Esophagus muscularis mucosa (tissue), 4 donors: ENCODE measurements around the gene CRKL. TPM values are rescaled to one million over a fixed set of nuclear protein-coding genes. Genes with fewer than 3 reads are reported as not detected.

Experiments used
- DNase-seq: peaks from one replicate; pipeline ENCODE4 v3.0.0-alpha.2; 2017; ENCODE audit errors: extremely low spot score
- H3K27ac ChIP-seq, 4 donors: fragments of 200-600 bp; sonication (generic); replicated peaks in 1 of 4; 1 replicate in 3 of 4; 2 replicates in 1 of 4; pipeline ENCODE4 v1.5.1; 2016 to 2019; ENCODE audit warnings: mild to moderate bottlenecking in 1 of 4
- H3K27me3 ChIP-seq, 4 donors: fragments of 200-600 bp; sonication (generic); one replicate each; pipeline versions ENCODE4 v1.5.1 to v1.6.0; 2016 to 2019
- H3K36me3 ChIP-seq, 4 donors: fragments of 200-600 bp; sonication (generic); one replicate each; pipeline ENCODE4 v1.5.1; 2016 to 2019
- H3K4me1 ChIP-seq, 4 donors: fragments of 200-600 bp; sonication (generic); one replicate each; pipeline ENCODE4 v1.5.1; 2016 to 2019
- H3K4me3 ChIP-seq, 4 donors: fragments of 200-600 bp; sonication (generic); 1 replicate in 2 of 4; 2 replicates in 2 of 4; pipeline ENCODE4 v1.5.1; 2016 to 2019; ENCODE audit warnings: mild to moderate bottlenecking in 4 of 4, moderate library complexity in 1 of 4
- H3K9me3 ChIP-seq, 4 donors: fragments of 200-600 bp; sonication (generic); 1 replicate in 3 of 4; 2 replicates in 1 of 4; pipeline ENCODE4 v1.5.1; 2016 to 2019
- EP300 ChIP-seq: sonication (generic); formaldehyde crosslinking; IDR thresholded peaks from one replicate; pipeline ENCODE4 v1.6.1; 2017; ENCODE audit warnings: antibody characterized with exemption
- POLR2A ChIP-seq: fragments of 450-650 bp; IDR thresholded peaks from one replicate; pipeline ENCODE4 v1.6.1; 2017; ENCODE audit warnings: antibody characterized with exemption, moderate library complexity, mild to moderate bottlenecking, low read depth
- POLR2AphosphoS5 ChIP-seq, 2 donors: sonication (generic); formaldehyde crosslinking; IDR thresholded peaks; one replicate each; pipeline ENCODE4 v1.6.1; 2017; ENCODE audit warnings: antibody characterized with exemption in 2 of 2
- WGBS: methylation state at CpG from one replicate; pipeline ENCODE4 v1.1.5; 2018; 5-methylcytosine and 5-hydroxymethylcytosine counted together
- intact Hi-C: fragments of 100-400 bp; cut with DNase I; formaldehyde crosslinking; loops from one replicate; pipeline ENCODE4 v1.15.1; 2023
- total RNA-seq, 4 donors: library from RNA; depleted of rRNA; stranded (reverse); fragments of >200 nt; gene quantifications; one replicate each; pipeline versions ENCODE4 v1.1.0 to v1.2.1, GENCODE V29; 2016
- TF ChIP-seq, protein P1 (sequence below), 3 experiments: fragments of 200-600 bp in 2 of 3; fragments of 450-650 bp in 1 of 3; sonication (generic) in 2 of 3; IDR thresholded peaks; one replicate each; pipeline ENCODE4 v1.5.1; 2017 to 2019; ENCODE audit warnings: antibody characterized with exemption in 3 of 3, mild to moderate bottlenecking in 2 of 3, moderate library complexity in 1 of 3

The CRKL gene
- total RNA-seq, 4 donors from 2014 or later = 34.9 to 56.2 (median 47.9) TPM

- H3K4me3 ChIP-seq = no peak overlapping the region
- no peak for DNase-seq
- no peaks in the 10 kb centered on the region for H3K27me3 ChIP-seq
- no peaks in the 10 kb centered on the region for H3K9me3 ChIP-seq
- H3K36me3 ChIP-seq = peaks cover 14 to 44% (median 40%) of the 10 kb centered on the region in 4 donors
- intact Hi-C loops = no loop called here
- peaks cover 6 to 20% (median 15%) of the 10 kb centered on the region in 4 donors for H3K4me1 ChIP-seq
- TF ChIP-seq POLR2AphosphoS5 (IDR thresholded peaks at IDR 0.05) (no peak), POLR2A (no peak), EP300 (no peak)
- TF ChIP-seq, protein P1, sequence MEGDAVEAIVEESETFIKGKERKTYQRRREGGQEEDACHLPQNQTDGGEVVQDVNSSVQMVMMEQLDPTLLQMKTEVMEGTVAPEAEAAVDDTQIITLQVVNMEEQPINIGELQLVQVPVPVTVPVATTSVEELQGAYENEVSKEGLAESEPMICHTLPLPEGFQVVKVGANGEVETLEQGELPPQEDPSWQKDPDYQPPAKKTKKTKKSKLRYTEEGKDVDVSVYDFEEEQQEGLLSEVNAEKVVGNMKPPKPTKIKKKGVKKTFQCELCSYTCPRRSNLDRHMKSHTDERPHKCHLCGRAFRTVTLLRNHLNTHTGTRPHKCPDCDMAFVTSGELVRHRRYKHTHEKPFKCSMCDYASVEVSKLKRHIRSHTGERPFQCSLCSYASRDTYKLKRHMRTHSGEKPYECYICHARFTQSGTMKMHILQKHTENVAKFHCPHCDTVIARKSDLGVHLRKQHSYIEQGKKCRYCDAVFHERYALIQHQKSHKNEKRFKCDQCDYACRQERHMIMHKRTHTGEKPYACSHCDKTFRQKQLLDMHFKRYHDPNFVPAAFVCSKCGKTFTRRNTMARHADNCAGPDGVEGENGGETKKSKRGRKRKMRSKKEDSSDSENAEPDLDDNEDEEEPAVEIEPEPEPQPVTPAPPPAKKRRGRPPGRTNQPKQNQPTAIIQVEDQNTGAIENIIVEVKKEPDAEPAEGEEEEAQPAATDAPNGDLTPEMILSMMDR (IDR thresholded peaks at IDR 0.05) = no peak
- H3K27ac ChIP-seq = no peak overlapping the region
- 85% methylated on average over 13 of the region's 13 CpGs for WGBS
These were observed 35.5 kb downstream of the CRKL start for GRCh38 chr22:20952544-20953341.

- no peak for DNase-seq
- Histone ChIP-seq H3K36me3 (peaks cover 14 to 44% (median 40%) of the 10 kb centered on the region in 4 donors), H3K4me1 (peaks cover 11 to 25% (median 20%) of the 10 kb centered on the region in 4 donors), H3K27ac (no peak overlapping the region), H3K27me3 (no peaks in the 10 kb centered on the region), H3K9me3 (no peaks in the 10 kb centered on the region), H3K4me3 (no peak overlapping the region)
- intact Hi-C loops = no loop called here
- TF ChIP-seq EP300 (no peak), POLR2A (no peak)
- 76% methylated on average over 3 of the region's 3 CpGs for WGBS
These were observed 36.1 kb downstream of the CRKL start for GRCh38 chr22:20953342-20953608.

GRCh38 chr22:20953668-20954500, 36.7 kb downstream of the CRKL start:
- peaks cover 14 to 44% (median 40%) of the 10 kb centered on the region in 4 donors for H3K36me3 ChIP-seq
- no peaks in the 10 kb centered on the region for H3K9me3 ChIP-seq
- 90% methylated on average over 8 of the region's 8 CpGs for WGBS
- DNase-seq = no peak
- peak in 1 of 2 donors; percentile 11 for TF ChIP-seq POLR2AphosphoS5 (IDR thresholded peaks at IDR 0.05)
- no peak for TF ChIP-seq POLR2A
- no peak for TF ChIP-seq EP300
- intact Hi-C loops = no loop called here
- H3K27ac ChIP-seq = no peak overlapping the region
- H3K27me3 ChIP-seq = no peaks in the 10 kb centered on the region
- H3K4me3 ChIP-seq = no peak overlapping the region
- H3K4me1 ChIP-seq = peaks cover 13 to 31% (median 20%) of the 10 kb centered on the region in 4 donors

- H3K27ac ChIP-seq = no peak overlapping the region
- no peak overlapping the region for H3K4me3 ChIP-seq
- H3K9me3 ChIP-seq = no peaks in the 10 kb centered on the region
- WGBS = 87% methylated on average over 4 of the region's 7 CpGs
- peaks cover 11 to 28% (median 26%) of the 10 kb centered on the region in 4 donors for H3K36me3 ChIP-seq
- peaks cover 13 to 32% (median 20%) of the 10 kb centered on the region in 4 donors for H3K4me1 ChIP-seq
- DNase-seq = no peak
- TF ChIP-seq POLR2AphosphoS5 (IDR thresholded peaks at IDR 0.05) (no peak), EP300 (no peak), POLR2A (no peak)
- TF ChIP-seq, protein P1 (IDR thresholded peaks at IDR 0.05) = no peak
- intact Hi-C loops = no loop called here
- no peaks in the 10 kb centered on the region for H3K27me3 ChIP-seq
These were observed 38.3 kb downstream of the CRKL start for GRCh38 chr22:20955548-20955947.

DNA sequence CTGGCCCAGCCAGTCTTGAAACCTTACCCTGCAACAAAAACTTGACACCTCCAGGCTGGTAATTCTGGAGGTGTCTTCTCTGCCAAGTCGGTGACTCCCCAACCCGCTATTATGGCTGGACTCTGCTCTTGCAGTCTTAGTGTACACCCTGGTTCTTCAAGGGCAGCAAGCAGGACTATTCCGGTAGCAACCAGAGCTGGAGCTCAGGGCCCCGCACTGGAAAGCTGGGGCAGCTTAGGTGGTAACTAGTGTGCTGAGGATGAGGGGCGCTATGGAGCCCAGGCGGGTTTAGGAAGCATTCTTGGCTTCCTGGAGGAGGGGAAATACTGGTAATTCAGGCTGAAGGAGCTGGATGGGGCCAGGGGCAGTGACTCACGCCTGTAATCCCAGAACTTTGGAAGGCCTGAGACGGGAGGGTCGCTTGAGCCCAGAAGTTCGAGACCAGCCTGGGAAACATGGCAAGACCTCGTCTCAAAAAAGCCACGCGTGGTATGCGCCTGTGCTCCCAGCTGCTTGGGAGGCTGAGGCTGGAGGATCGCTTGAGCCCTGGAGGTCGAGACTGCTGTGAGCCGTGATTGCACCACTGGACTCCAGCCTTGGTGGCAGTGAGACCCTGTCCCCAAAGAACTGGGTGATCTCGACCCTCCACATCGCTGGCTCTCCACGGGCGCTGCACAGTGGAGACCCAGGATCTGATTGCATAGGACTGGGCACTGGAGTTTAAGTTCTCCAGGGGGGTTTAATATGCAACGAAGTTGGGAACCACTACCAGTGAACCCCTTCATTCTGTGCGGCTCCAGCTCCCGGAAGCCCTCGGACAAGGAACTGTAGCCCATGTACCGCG, 39.3 kb downstream of the CRKL start:
- Histone ChIP-seq H3K27ac (peak overlapping the region; percentile 35 to 63 (median 46)), H3K36me3 (peaks cover 3 to 19% (median 17%) of the 10 kb centered on the region in 4 donors), H3K4me1 (peaks cover 13 to 32% (median 20%) of the 10 kb centered on the region in 4 donors), H3K9me3 (no peaks in the 10 kb centered on the region), H3K27me3 (no peaks in the 10 kb centered on the region), H3K4me3 (peak overlapping the region; percentile 61 to 79 (median 72))
- DNase-seq = no peak
- TF ChIP-seq POLR2A (no peak), POLR2AphosphoS5 (IDR thresholded peaks at IDR 0.05) (no peak), EP300 (no peak)
- TF ChIP-seq, protein P1 (IDR thresholded peaks at IDR 0.05) = no peak
- intact Hi-C loops = no loop called here
- WGBS = 57% methylated on average over 18 of the region's 27 CpGs
